Endothelial cell of umbilical vein (primary cell): Measurements from ENCODE around the gene OR1A2.

Experiments
- EZH2 ChIP-seq: IDR thresholded peaks from 2 replicates; pipeline ENCODE4 v1.6.1; 2012; ENCODE audit warnings: borderline replicate concordance, low read depth, mild to moderate bottlenecking, moderate library complexity, low read length, inconsistent platforms; ENCODE audit not compliant: severe bottlenecking
- POLR2A ChIP-seq: IDR thresholded peaks from 2 replicates; pipeline ENCODE4 v1.6.1; 2012; ENCODE audit warnings: low read depth, mild to moderate bottlenecking, control low read depth, low read length
- TF ChIP-seq, protein P1 (sequence below), 2 donors: IDR thresholded peaks; 1 replicate in 1 of 2; 2 replicates in 1 of 2; pipeline ENCODE4 v1.5.1; 2011; ENCODE audit warnings: low read length in 2 of 2, mild to moderate bottlenecking in 2 of 2, moderate library complexity in 2 of 2, control low read depth in 1 of 2, inconsistent platforms in 1 of 2, low read depth in 1 of 2; ENCODE audit not compliant: insufficient read depth in 1 of 2; ENCODE audit errors: extremely low read depth in 1 of 2

DNA sequence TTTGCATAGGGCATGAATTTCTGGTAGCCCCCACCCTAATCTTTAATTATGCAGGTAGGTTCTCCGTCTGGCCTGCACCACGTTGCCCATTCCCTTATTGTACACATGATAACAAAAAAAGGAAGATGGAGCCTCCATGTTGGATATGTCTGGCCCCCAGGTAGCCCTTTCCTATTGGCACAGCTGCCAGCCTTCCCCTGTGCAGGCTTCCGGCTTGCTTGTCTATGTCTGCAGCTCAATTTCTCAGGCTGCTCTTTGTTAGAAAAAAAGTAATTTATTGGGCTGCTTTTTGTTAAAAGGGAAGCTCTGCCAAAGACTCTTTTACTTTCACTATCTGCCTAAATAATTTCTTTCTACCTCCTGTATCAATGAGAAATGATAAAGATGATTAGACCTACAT is 15.7 kb downstream of the OR1A2 start:
- TF ChIP-seq, protein P1, sequence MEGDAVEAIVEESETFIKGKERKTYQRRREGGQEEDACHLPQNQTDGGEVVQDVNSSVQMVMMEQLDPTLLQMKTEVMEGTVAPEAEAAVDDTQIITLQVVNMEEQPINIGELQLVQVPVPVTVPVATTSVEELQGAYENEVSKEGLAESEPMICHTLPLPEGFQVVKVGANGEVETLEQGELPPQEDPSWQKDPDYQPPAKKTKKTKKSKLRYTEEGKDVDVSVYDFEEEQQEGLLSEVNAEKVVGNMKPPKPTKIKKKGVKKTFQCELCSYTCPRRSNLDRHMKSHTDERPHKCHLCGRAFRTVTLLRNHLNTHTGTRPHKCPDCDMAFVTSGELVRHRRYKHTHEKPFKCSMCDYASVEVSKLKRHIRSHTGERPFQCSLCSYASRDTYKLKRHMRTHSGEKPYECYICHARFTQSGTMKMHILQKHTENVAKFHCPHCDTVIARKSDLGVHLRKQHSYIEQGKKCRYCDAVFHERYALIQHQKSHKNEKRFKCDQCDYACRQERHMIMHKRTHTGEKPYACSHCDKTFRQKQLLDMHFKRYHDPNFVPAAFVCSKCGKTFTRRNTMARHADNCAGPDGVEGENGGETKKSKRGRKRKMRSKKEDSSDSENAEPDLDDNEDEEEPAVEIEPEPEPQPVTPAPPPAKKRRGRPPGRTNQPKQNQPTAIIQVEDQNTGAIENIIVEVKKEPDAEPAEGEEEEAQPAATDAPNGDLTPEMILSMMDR (IDR thresholded peaks at IDR 0.05; ENCODE audit: extremely low read depth in 1 of 2, insufficient read depth in 1 of 2, low read depth in 1 of 2, low read length in 2 of 2) = no peak
- no peak for TF ChIP-seq POLR2A
- TF ChIP-seq EZH2 = no peak
